A673 (cell line): ENCODE measurements around the gene PYGB. TPM values are rescaled to one million over a fixed set of nuclear protein-coding genes. Genes with fewer than 3 reads are reported as not detected.
"Not testable (repeated sequence)": the region's sequence is repeated elsewhere in the genome, so short reads cannot be mapped to it uniquely, and the experiment has no call there.

Experiments
- BruUV-seq: library from RNA; stranded (reverse); fragments of 400-500 nt; replicated peaks from 2 replicates; lab custom pipeline; 2021; lab: Mats Ljungman, UMichigan
- CTCF ChIA-PET: fragments of 300-600 bp; sonication (Branson Sonifier 250); formaldehyde crosslinking; loops from one replicate; lab custom pipeline; 2022; ENCODE audit warnings: antibody characterized with exemption; lab: Charles Lee
- POLR2A ChIA-PET: fragments of 300-600 bp; sonication (Branson Sonifier 250); formaldehyde crosslinking; loops from one replicate; lab custom pipeline; 2022; ENCODE audit warnings: antibody characterized with exemption; ENCODE audit not compliant: low non-redundant PET; lab: Charles Lee
- DNase-seq: peaks from one replicate; pipeline ENCODE4 v3.0.0-alpha.2; 2015; ENCODE audit warnings: low spot score
- H3K27ac ChIP-seq: fragments of 200-600 bp; sonication (generic); 2 replicates; pipeline ENCODE4 v1.5.1; 2016; ENCODE audit warnings: mixed run types, low read depth, mild to moderate bottlenecking, mixed read lengths, antibody characterized with exemption, low read length; ENCODE audit not compliant: poor library complexity, severe bottlenecking
- H3K27me3 ChIP-seq: fragments of 200-600 bp; sonication (generic); replicated peaks from 2 replicates; pipeline ENCODE4 v1.6.1; 2017; ENCODE audit warnings: mixed run types, low read depth, mild to moderate bottlenecking, mixed read lengths, antibody characterized with exemption, low read length; ENCODE audit not compliant: insufficient read depth, poor library complexity
- H3K36me3 ChIP-seq: fragments of 200-600 bp; sonication (generic); 2 replicates; pipeline ENCODE4 v1.6.1; 2016; ENCODE audit warnings: mixed run types, mild to moderate bottlenecking, mixed read lengths, antibody characterized with exemption, low read length; ENCODE audit not compliant: insufficient read depth, poor library complexity, severe bottlenecking
- H3K4me1 ChIP-seq: fragments of 200-600 bp; sonication (generic); 2 replicates; pipeline ENCODE4 v1.6.1; 2017; ENCODE audit warnings: mixed run types, mild to moderate bottlenecking, mixed read lengths, antibody characterized with exemption, low read length; ENCODE audit not compliant: insufficient read depth, poor library complexity, severe bottlenecking
- H3K4me3 ChIP-seq: fragments of 200-600 bp; sonication (generic); 2 replicates; pipeline ENCODE4 v1.5.1; 2016; ENCODE audit warnings: low read depth, mixed run types, mild to moderate bottlenecking, mixed read lengths, low read length; ENCODE audit not compliant: poor library complexity, severe bottlenecking
- H3K9me3 ChIP-seq: fragments of 200-600 bp; sonication (generic); 2 replicates; pipeline ENCODE4 v1.6.1; 2016; ENCODE audit warnings: mixed run types, low read depth, mild to moderate bottlenecking, mixed read lengths, antibody characterized with exemption, low read length; ENCODE audit not compliant: poor library complexity, severe bottlenecking
- EZH2 ChIP-seq: fragments of 200-600 bp; sonication (generic); IDR thresholded peaks from 2 replicates; pipeline ENCODE4 v1.6.1; 2017; ENCODE audit warnings: borderline replicate concordance, low read depth, mild to moderate bottlenecking, mixed read lengths, antibody characterized with exemption, low read length; ENCODE audit not compliant: poor library complexity, severe bottlenecking
- intact Hi-C: fragments of 100-400 bp; cut with micrococcal nuclease; formaldehyde crosslinking; loops from one replicate; pipeline ENCODE4 v1.10.0; 2022; ENCODE audit not compliant: unreplicated experiment
- total RNA-seq: library from RNA; stranded (reverse); gene quantifications from 2 replicates; pipeline ENCODE4 v1.2.3, GENCODE V29; 2021
- TF ChIP-seq, protein P1 (sequence below): fragments of 300-800, 200-600 bp; sonication (generic); conservative IDR thresholded peaks from 2 replicates; pipeline ENCODE4 v1.5.1; 2017; ENCODE audit warnings: low read depth, mild to moderate bottlenecking, antibody characterized with exemption, low read length, moderate library complexity, mixed read lengths

PYGB gene
- total RNA-seq, 1 experiment from 2014 or later: 52.3 TPM

GRCh38 chr20:25229486-25230165 lies 18.3 kb upstream of the PYGB start:
- no peaks in the 10 kb centered on the region for H3K9me3 ChIP-seq
- H3K4me3 ChIP-seq: no peak overlapping the region
- TF ChIP-seq, protein P1, sequence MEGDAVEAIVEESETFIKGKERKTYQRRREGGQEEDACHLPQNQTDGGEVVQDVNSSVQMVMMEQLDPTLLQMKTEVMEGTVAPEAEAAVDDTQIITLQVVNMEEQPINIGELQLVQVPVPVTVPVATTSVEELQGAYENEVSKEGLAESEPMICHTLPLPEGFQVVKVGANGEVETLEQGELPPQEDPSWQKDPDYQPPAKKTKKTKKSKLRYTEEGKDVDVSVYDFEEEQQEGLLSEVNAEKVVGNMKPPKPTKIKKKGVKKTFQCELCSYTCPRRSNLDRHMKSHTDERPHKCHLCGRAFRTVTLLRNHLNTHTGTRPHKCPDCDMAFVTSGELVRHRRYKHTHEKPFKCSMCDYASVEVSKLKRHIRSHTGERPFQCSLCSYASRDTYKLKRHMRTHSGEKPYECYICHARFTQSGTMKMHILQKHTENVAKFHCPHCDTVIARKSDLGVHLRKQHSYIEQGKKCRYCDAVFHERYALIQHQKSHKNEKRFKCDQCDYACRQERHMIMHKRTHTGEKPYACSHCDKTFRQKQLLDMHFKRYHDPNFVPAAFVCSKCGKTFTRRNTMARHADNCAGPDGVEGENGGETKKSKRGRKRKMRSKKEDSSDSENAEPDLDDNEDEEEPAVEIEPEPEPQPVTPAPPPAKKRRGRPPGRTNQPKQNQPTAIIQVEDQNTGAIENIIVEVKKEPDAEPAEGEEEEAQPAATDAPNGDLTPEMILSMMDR: no peak
- no peak for TF ChIP-seq EZH2
- DNase-seq: no peak
- intact Hi-C loops: loop anchor here (10.0 kb wide), 1 partner anchor 235 kb away; the partner anchor contains the start of gene APMAP
- BruUV-seq: no TSS peak
- H3K27me3 ChIP-seq: no peaks in the 10 kb centered on the region
- H3K36me3 ChIP-seq: no peaks in the 10 kb centered on the region
- ChIA-PET CTCF (no interaction called here), POLR2A (no interaction called here)
- no peak overlapping the region for H3K27ac ChIP-seq
- peaks cover 3% of the 10 kb centered on the region for H3K4me1 ChIP-seq

- no peaks in the 10 kb centered on the region for H3K9me3 ChIP-seq
- POLR2A ChIA-PET: no interaction called here
- BruUV-seq: no TSS peak
- TF ChIP-seq EZH2: no peak
- TF ChIP-seq, protein P1: no peak
- H3K36me3 ChIP-seq: no peaks in the 10 kb centered on the region
- no peak overlapping the region for H3K27ac ChIP-seq
- intact Hi-C loops: no loop called here
- CTCF ChIA-PET: no interaction called here
- H3K4me1 ChIP-seq: peaks cover 3% of the 10 kb centered on the region
- H3K27me3 ChIP-seq: no peaks in the 10 kb centered on the region
- no peak overlapping the region for H3K4me3 ChIP-seq
- no peak for DNase-seq
Measured at GRCh38 chr20:25230166-25230831, 17.6 kb upstream of the PYGB start.

DNA sequence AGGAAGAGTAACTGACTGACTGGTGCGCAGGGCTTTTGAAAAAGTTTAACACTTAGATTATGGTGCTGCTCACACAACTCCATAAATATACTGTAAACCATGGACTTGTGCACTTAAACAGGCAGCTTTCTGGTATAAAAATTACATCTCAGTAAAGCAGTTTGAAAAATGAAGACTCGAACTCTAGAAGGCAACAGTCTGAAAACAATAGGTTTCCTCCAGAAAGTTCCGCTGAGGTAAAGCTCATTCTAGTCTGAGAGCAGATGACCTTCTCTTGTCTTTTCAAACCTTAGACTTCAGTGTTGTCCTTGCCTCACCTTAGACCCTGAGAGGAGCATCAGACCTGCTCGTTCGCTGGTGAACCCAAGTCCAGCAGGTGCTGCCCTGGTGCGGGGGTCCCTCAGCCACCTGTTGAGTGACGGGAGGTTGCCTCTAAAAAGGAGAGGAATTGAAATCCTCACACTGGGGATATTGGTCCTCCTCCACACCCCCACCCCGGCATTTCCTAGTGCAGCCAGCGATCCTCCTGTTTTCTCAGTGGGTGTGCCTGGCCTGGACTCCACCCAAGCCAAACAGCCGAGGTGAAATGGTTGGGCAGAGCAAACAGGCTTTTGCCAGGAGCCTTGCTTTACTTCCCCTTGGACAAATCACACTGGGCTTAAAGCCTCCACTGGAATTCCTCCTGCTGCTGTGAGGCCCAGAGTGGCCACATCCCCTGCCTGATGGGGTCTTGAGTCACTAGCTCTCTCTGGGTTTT lies 14.7 kb upstream of the PYGB start:
- POLR2A ChIA-PET: no interaction called here
- H3K36me3 ChIP-seq: no peaks in the 10 kb centered on the region
- TF ChIP-seq, protein P1: no peak
- no peak for TF ChIP-seq EZH2
- BruUV-seq: no TSS peak
- H3K27ac ChIP-seq: no peak overlapping the region
- no peak for DNase-seq
- peaks cover 10% of the 10 kb centered on the region for H3K4me1 ChIP-seq
- H3K27me3 ChIP-seq: no peaks in the 10 kb centered on the region
- no peak overlapping the region for H3K4me3 ChIP-seq
- H3K9me3 ChIP-seq: no peaks in the 10 kb centered on the region
- intact Hi-C loops: no loop called here
- CTCF ChIA-PET: no interaction called here

DNA sequence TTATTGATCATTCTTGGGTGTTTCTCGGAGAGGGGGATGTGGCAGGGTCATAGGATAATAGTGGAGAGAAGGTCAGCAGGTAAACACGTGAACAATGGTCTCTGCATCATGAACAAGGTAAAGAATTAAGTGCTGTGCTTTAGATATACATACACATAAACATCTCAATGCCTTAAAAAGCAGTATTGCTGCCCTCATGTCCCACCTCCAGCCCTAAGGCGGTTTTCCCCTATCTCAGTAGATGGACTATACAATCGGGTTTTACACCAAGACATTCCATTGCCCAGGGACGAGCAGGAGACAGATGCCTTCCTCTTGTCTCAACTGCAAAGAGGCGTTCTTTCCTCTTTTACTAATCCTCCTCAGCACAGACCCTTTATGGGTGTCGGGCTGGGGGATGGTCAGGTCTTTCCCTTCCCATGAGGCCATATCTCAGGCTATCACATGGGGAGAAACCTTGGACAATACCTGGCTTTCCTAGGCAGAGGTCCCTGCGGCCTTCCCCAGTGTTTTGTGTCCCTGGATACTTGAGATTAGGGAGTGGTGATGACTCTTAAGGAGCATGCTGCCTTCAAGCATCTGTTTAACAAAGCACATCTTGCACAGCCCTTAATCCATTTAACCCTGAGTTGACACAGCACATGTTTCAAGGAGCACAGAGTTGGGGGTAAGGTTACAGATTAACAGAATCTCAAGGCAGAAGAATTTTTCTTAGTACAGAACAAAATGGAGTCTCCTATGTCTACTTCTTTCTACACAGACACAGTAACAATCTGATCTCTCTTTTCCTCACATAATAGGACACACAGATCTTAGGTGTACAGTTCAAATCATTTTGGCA lies 13.7 kb upstream of the PYGB start:
- H3K4me1 ChIP-seq: peaks cover 17% of the 10 kb centered on the region
- H3K27me3 ChIP-seq, CTCF ChIA-PET, H3K27ac ChIP-seq, H3K36me3 ChIP-seq, H3K4me3 ChIP-seq, POLR2A ChIA-PET, H3K9me3 ChIP-seq, intact Hi-C loops, BruUV-seq, DNase-seq: not testable (repeated sequence)
